ENCODE results near the gene TEX12. TPM values are rescaled to one million over a fixed set of nuclear protein-coding genes. Genes with fewer than 3 reads are reported as not detected.

Gene TEX12
- total RNA-seq, 2 donors from 2014 or later, result not detected

DNA sequence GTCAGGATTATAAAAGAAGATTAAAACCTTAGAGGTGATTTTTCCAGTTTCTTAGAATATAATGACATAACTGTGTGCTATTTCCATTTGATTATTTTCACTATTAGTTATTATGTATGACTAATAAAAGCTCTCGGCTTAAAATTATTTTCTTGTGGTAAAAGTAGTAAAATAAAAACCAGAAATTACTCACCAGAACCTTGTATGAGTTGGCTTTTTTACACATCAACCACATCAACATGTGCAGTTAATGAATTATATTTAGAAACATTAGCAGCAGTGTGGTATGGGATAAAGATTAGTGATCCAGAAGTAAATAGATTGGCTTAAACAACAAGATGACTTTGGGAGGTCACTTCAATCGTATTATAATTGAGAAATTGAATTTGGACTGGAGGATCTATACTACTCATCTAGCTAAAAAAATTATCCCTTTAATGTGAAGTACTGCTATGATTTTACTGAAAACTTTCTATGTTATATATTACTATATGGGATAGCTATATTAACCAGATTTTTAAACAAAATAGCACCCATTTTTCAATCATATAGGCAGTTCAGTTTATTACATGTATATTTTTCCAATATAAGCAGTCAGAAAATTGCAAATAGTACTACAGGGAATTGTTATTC, 5.3 kb downstream of the TEX12 start:
- H3K27ac Mint-ChIP-seq, result no peak overlapping the region
- H3K27me3 ChIP-seq (ENCODE audit: control insufficient read depth, insufficient read depth, low read length, poor library complexity, severe bottlenecking), result no peaks in the 10 kb centered on the region
- TF ChIP-seq, protein P1, sequence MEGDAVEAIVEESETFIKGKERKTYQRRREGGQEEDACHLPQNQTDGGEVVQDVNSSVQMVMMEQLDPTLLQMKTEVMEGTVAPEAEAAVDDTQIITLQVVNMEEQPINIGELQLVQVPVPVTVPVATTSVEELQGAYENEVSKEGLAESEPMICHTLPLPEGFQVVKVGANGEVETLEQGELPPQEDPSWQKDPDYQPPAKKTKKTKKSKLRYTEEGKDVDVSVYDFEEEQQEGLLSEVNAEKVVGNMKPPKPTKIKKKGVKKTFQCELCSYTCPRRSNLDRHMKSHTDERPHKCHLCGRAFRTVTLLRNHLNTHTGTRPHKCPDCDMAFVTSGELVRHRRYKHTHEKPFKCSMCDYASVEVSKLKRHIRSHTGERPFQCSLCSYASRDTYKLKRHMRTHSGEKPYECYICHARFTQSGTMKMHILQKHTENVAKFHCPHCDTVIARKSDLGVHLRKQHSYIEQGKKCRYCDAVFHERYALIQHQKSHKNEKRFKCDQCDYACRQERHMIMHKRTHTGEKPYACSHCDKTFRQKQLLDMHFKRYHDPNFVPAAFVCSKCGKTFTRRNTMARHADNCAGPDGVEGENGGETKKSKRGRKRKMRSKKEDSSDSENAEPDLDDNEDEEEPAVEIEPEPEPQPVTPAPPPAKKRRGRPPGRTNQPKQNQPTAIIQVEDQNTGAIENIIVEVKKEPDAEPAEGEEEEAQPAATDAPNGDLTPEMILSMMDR (conservative IDR thresholded peaks at IDR 0.05), result no peak
- H3K36me3 Mint-ChIP-seq (ENCODE audit: low read depth), result no peaks in the 10 kb centered on the region
- H3K9me3 Mint-ChIP-seq, result no peaks in the 10 kb centered on the region
- WGBS, 2 experiments (ENCODE audit: insufficient coverage in 1 of 2, insufficient read length in 1 of 2), result 100% methylated on average over 1 of the region's 2 CpGs; no CpG with 5 or more reads in 1 of the 2 experiments
- H3K4me1 ChIP-seq (ENCODE audit: control insufficient read depth, insufficient read depth, low read length), result no peaks in the 10 kb centered on the region
- no peak overlapping the region for H3K9ac ChIP-seq (ENCODE audit: extremely low read depth, low read length, poor library complexity, severe bottlenecking)
- H3K4me3 ChIP-seq (ENCODE audit: low read length), result no peak overlapping the region
- no peaks in the 10 kb centered on the region for H3K4me1 Mint-ChIP-seq
- H3K27me3 Mint-ChIP-seq (ENCODE audit: insufficient read depth), result peaks cover 2% of the 10 kb centered on the region
- no peak overlapping the region for H3K27ac ChIP-seq (ENCODE audit: low read depth, low read length)
- no peak overlapping the region for H3K4me3 Mint-ChIP-seq
- no peaks in the 10 kb centered on the region for H3K36me3 ChIP-seq (ENCODE audit: control insufficient read depth, insufficient read depth, low read length)
- DNase-seq, result no peak
- H3K9me3 ChIP-seq (ENCODE audit: control insufficient read depth, low read length), result no peaks in the 10 kb centered on the region

DNA sequence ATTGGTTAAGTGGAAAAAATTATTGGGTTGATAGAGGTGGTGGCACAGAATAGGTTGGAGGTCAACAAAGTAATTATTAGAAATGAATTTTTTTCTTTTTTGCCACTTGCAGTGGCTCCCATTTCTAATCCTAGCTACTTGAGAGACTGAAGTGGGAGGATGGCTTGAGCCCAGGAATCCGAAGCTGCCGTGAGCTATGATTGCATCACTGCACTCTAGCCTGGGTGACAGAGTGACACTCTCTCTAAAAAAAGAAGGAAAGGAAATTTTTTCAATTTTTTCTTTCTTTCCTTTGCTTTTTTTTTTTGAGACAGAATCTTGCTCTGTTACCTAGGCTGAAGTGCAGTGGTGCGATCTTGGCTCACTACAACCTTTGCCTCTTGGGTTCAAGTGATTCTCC, 6.0 kb downstream of the TEX12 start:
- Histone ChIP-seq H3K9ac (ENCODE audit: extremely low read depth, low read length, poor library complexity, severe bottlenecking) (no peak overlapping the region), H3K4me1 (ENCODE audit: control insufficient read depth, insufficient read depth, low read length) (no peaks in the 10 kb centered on the region), H3K4me3 (ENCODE audit: low read length) (no peak overlapping the region), H3K36me3 (ENCODE audit: control insufficient read depth, insufficient read depth, low read length) (no peaks in the 10 kb centered on the region), H3K27ac (ENCODE audit: low read depth, low read length) (no peak overlapping the region), H3K27me3 (ENCODE audit: control insufficient read depth, insufficient read depth, low read length, poor library complexity, severe bottlenecking) (no peaks in the 10 kb centered on the region), H3K9me3 (ENCODE audit: control insufficient read depth, low read length) (no peaks in the 10 kb centered on the region)
- H3K36me3 Mint-ChIP-seq (ENCODE audit: low read depth), result no peaks in the 10 kb centered on the region
- H3K4me3 Mint-ChIP-seq, result no peak overlapping the region
- 93% methylated on average over 3 of the region's 3 CpGs; no CpG with 5 or more reads in 1 of the 2 experiments for WGBS, 2 experiments (ENCODE audit: insufficient coverage in 1 of 2, insufficient read length in 1 of 2)
- H3K4me1 Mint-ChIP-seq, result no peaks in the 10 kb centered on the region
- no peak overlapping the region for H3K27ac Mint-ChIP-seq
- no peak for DNase-seq
- TF ChIP-seq, protein P1 (conservative IDR thresholded peaks at IDR 0.05), result no peak
- H3K9me3 Mint-ChIP-seq, result no peaks in the 10 kb centered on the region
- peaks cover 4% of the 10 kb centered on the region for H3K27me3 Mint-ChIP-seq (ENCODE audit: insufficient read depth)

DNA sequence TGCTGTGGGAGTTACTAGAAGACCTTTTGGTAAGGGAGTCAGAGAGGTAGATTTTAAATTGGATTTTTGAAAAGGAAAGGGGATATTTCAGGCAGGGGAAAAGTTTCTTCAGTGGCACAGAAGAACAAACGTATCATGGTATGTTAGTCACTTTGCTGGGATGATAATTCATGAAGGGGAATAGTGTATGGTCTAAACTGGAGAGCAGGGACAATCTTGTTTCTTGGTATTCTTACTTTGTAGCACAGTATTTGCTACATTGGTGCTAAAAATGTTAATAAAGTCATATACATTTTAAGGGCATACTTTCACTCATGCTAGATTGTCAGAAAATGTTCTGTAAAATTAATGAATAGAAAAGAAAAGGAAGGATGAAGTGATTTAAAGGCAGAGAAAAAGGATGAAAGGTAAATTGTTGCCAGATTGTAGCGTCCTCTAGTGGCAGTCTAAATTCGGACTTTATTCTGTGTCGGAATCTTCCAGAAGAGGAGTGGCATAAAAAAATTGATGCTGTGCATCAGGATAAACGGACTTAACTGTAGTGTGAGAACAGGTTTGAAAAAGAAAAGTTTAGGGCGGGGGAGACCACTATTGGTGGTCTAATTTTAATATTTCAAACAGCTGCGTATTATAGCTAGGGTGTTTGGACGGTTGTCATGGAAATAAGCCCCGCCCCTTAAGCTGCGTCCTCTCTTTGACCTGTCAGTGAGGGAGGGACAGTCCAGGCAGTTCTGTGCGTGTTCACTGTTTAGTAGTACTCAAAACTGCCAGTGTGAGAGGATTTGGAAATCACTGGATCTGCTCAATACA, 7.8 kb downstream of the TEX12 start, which contains the start of gene BCO2:
Gene BCO2, plus strand, starts transcription at position 724 of the 810 bp plus-strand sequence. CDS start 90 bp downstream, outside the sequence.
- H3K4me3 Mint-ChIP-seq, result peak within 1 kb of the TSS; percentile 29
- no peaks in the 10 kb centered on the region for H3K9me3 Mint-ChIP-seq
- DNase-seq, result peak; percentile 86
- H3K36me3 Mint-ChIP-seq (ENCODE audit: low read depth), result no peaks in the 10 kb centered on the region
- no peaks in the 10 kb centered on the region for H3K27me3 ChIP-seq (ENCODE audit: control insufficient read depth, insufficient read depth, low read length, poor library complexity, severe bottlenecking)
- H3K27ac Mint-ChIP-seq, result no peak within 1 kb of the TSS
- peaks cover 12% of the 10 kb centered on the region for H3K27me3 Mint-ChIP-seq (ENCODE audit: insufficient read depth)
- TF ChIP-seq, protein P1 (conservative IDR thresholded peaks at IDR 0.05), result peak; percentile 99
- H3K9me3 ChIP-seq (ENCODE audit: control insufficient read depth, low read length), result no peaks in the 10 kb centered on the region
- peak within 1 kb of the TSS; percentile 67 for H3K4me3 ChIP-seq (ENCODE audit: low read length)
- WGBS, 2 experiments (ENCODE audit: insufficient coverage in 1 of 2, insufficient read length in 1 of 2), result 4 to 10% methylated on average over 9 to 11 of the region's 11 CpGs
- H3K4me1 Mint-ChIP-seq, result no peaks in the 10 kb centered on the region
- no peak within 1 kb of the TSS for H3K9ac ChIP-seq (ENCODE audit: extremely low read depth, low read length, poor library complexity, severe bottlenecking)
- H3K4me1 ChIP-seq (ENCODE audit: control insufficient read depth, insufficient read depth, low read length), result no peaks in the 10 kb centered on the region
- no peaks in the 10 kb centered on the region for H3K36me3 ChIP-seq (ENCODE audit: control insufficient read depth, insufficient read depth, low read length)
- no peak within 1 kb of the TSS for H3K27ac ChIP-seq (ENCODE audit: low read depth, low read length)

All from endodermal cell (in vitro differentiated cells).